Panc1 (cell line): ENCODE data around the gene NFU1. TPM values are rescaled to one million over a fixed set of nuclear protein-coding genes. Genes with fewer than 3 reads are reported as not detected.

Experiments used
- ATAC-seq: fragments of 200-7000 bp; cut with Tn5 transposase; 2 replicates; pipeline ENCODE4 v1.9.1; 2020; ENCODE audit warnings: mild to moderate bottlenecking, moderate library complexity
- BruUV-seq: library from RNA; stranded (reverse); fragments of 400-500 nt; replicated peaks from 2 replicates; lab custom pipeline; 2021; lab: Mats Ljungman, UMichigan
- CTCF ChIA-PET: fragments of 300-600 bp; sonication (Branson Sonifier 250); formaldehyde crosslinking; loops from one replicate; lab custom pipeline; 2022; ENCODE audit warnings: antibody characterized with exemption; lab: Charles Lee
- POLR2A ChIA-PET: fragments of 300-600 bp; sonication (Branson Sonifier 250); formaldehyde crosslinking; loops from one replicate; lab custom pipeline; 2022; ENCODE audit warnings: antibody characterized with exemption; lab: Charles Lee
- DNase-seq: peaks from one replicate; pipeline ENCODE4 v3.0.0-alpha.2; 2010; ENCODE audit warnings: low read depth, low spot score
- H3K27ac ChIP-seq: 2 replicates; pipeline ENCODE4 v1.5.1; 2011; ENCODE audit warnings: mild to moderate bottlenecking, low read length, inconsistent platforms
- H3K27me3 ChIP-seq: fragments of 200-500 bp; sonication (Bioruptor generic); 2 replicates; pipeline ENCODE4 v1.6.0; 2014; ENCODE audit warnings: low read length, inconsistent platforms; ENCODE audit not compliant: control insufficient read depth, insufficient read depth
- H3K36me3 ChIP-seq: fragments of 200-500 bp; sonication (Bioruptor generic); 2 replicates; pipeline ENCODE4 v1.5.1; 2014; ENCODE audit warnings: inconsistent platforms, mild to moderate bottlenecking, low read length, moderate library complexity; ENCODE audit not compliant: control insufficient read depth, insufficient read depth
- H3K4me1 ChIP-seq: 2 replicates; pipeline ENCODE4 v1.5.1; 2011; ENCODE audit warnings: inconsistent platforms, mild to moderate bottlenecking, low read length, moderate library complexity; ENCODE audit not compliant: control insufficient read depth, insufficient read depth
- H3K4me3 ChIP-seq, 2 experiments: 2 replicates each; pipeline ENCODE4 v1.5.1; 2011 to 2012; ENCODE audit warnings: low read depth in 2 of 2, low read length in 2 of 2, mild to moderate bottlenecking in 2 of 2, inconsistent platforms in 1 of 2, moderate library complexity in 1 of 2
- H3K9me3 ChIP-seq: fragments of 200-500 bp; sonication (Bioruptor generic); 2 replicates; pipeline ENCODE4 v1.5.1; 2014; ENCODE audit warnings: low read depth, mild to moderate bottlenecking, inconsistent platforms, low read length, moderate library complexity; ENCODE audit not compliant: control insufficient read depth, insufficient read depth
- POLR2AphosphoS5 ChIP-seq: IDR thresholded peaks from 2 replicates; pipeline ENCODE4 v1.6.1; 2012; ENCODE audit warnings: mild to moderate bottlenecking, low read depth, low read length, moderate library complexity
- SIN3A ChIP-seq: IDR thresholded peaks from 2 replicates; pipeline ENCODE4 v1.6.1; 2012; ENCODE audit warnings: low read depth, mild to moderate bottlenecking, low read length, moderate library complexity, borderline replicate concordance; ENCODE audit not compliant: insufficient read depth
- TCF7L2 ChIP-seq: IDR thresholded peaks from 2 replicates; pipeline ENCODE4 v1.6.1; 2011; ENCODE audit warnings: mild to moderate bottlenecking, low read depth, low read length, inconsistent platforms
- in situ Hi-C: cut with HindIII; loops from 2 replicates; pipeline ENCODE4 v1.10.0; 2016; ENCODE audit warnings: low sequenced_read_pairs, low pct_unique_long_range_greater_than_20kb
- intact Hi-C: fragments of 100-400 bp; cut with micrococcal nuclease; formaldehyde crosslinking; loops from one replicate; pipeline ENCODE4 v1.10.0; 2022; ENCODE audit not compliant: unreplicated experiment
- total RNA-seq: library from RNA; stranded (reverse); gene quantifications from one replicate; pipeline ENCODE4 v1.2.1, GENCODE V29; 2021; ENCODE audit not compliant: unreplicated experiment
- TF ChIP-seq, protein P1 (sequence below), 2 experiments: IDR thresholded peaks; 2 replicates each; pipeline ENCODE4 v1.6.1; 2011 to 2012; ENCODE audit warnings: low read depth in 2 of 2, control low read depth in 1 of 2, low read length in 1 of 2, mild to moderate bottlenecking in 1 of 2, moderate library complexity in 1 of 2; ENCODE audit not compliant: insufficient read depth in 1 of 2
- TF ChIP-seq, protein P2 (sequence below): fragments of 450-650 bp; IDR thresholded peaks from 2 replicates; pipeline ENCODE4 v1.5.1; 2017; ENCODE audit warnings: mild to moderate bottlenecking

NFU1 gene
- total RNA-seq, 1 experiment from 2014 or later: 42.9 TPM

DNA sequence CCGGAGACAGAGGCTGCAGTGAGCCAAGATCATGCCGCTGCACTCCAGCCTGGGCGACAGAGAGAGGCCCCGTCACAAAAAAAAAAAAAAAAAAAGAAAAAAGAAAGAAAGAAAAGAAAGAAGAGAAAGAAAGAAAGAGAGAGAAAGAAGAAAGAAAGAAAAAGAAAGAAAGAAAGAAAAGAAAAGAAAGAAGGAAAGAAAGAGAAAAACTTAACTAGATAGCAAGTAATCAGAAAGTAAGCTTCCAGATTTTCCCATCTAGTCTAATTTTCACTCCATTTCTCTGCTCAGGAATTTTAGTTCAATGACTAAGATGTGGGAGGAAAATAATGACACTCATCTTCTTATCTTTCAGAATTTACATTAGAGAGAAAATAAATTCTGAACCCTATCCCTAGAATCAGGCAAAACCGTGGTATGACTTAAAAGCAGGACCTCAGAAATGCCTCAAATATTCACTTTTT is 52.6 kb downstream of the NFU1 start:
- Histone ChIP-seq H3K27ac (peak overlapping the region; percentile 94), H3K27me3 (no peaks in the 10 kb centered on the region), H3K4me3 (peak overlapping the region; percentile 53 to 94; a peak in 3 of 4 replicates), H3K9me3 (no peaks in the 10 kb centered on the region), H3K36me3 (no peaks in the 10 kb centered on the region), H3K4me1 (peaks cover 10% of the 10 kb centered on the region)
- no TSS peak for BruUV-seq
- TF ChIP-seq, protein P1, sequence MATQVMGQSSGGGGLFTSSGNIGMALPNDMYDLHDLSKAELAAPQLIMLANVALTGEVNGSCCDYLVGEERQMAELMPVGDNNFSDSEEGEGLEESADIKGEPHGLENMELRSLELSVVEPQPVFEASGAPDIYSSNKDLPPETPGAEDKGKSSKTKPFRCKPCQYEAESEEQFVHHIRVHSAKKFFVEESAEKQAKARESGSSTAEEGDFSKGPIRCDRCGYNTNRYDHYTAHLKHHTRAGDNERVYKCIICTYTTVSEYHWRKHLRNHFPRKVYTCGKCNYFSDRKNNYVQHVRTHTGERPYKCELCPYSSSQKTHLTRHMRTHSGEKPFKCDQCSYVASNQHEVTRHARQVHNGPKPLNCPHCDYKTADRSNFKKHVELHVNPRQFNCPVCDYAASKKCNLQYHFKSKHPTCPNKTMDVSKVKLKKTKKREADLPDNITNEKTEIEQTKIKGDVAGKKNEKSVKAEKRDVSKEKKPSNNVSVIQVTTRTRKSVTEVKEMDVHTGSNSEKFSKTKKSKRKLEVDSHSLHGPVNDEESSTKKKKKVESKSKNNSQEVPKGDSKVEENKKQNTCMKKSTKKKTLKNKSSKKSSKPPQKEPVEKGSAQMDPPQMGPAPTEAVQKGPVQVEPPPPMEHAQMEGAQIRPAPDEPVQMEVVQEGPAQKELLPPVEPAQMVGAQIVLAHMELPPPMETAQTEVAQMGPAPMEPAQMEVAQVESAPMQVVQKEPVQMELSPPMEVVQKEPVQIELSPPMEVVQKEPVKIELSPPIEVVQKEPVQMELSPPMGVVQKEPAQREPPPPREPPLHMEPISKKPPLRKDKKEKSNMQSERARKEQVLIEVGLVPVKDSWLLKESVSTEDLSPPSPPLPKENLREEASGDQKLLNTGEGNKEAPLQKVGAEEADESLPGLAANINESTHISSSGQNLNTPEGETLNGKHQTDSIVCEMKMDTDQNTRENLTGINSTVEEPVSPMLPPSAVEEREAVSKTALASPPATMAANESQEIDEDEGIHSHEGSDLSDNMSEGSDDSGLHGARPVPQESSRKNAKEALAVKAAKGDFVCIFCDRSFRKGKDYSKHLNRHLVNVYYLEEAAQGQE (IDR thresholded peaks at IDR 0.05; ENCODE audit: insufficient read depth in 1 of 2, low read depth in 2 of 2, low read length in 1 of 2): no peak
- TF ChIP-seq TCF7L2 (no peak), POLR2AphosphoS5 (no peak), SIN3A (no peak)
- TF ChIP-seq, protein P2, sequence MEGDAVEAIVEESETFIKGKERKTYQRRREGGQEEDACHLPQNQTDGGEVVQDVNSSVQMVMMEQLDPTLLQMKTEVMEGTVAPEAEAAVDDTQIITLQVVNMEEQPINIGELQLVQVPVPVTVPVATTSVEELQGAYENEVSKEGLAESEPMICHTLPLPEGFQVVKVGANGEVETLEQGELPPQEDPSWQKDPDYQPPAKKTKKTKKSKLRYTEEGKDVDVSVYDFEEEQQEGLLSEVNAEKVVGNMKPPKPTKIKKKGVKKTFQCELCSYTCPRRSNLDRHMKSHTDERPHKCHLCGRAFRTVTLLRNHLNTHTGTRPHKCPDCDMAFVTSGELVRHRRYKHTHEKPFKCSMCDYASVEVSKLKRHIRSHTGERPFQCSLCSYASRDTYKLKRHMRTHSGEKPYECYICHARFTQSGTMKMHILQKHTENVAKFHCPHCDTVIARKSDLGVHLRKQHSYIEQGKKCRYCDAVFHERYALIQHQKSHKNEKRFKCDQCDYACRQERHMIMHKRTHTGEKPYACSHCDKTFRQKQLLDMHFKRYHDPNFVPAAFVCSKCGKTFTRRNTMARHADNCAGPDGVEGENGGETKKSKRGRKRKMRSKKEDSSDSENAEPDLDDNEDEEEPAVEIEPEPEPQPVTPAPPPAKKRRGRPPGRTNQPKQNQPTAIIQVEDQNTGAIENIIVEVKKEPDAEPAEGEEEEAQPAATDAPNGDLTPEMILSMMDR: no peak
- CTCF ChIA-PET: interaction anchor here (1.8 kb wide), 1 partner anchor 9 kb away, joined by 6 read pairs; no protein-coding TSS in a partner anchor
- DNase-seq (no peak), ATAC-seq (no peak)
- intact Hi-C loops (no loop called here), in situ Hi-C loops (no loop called here)
- POLR2A ChIA-PET: interaction anchor here (0.7 kb wide), 3 partner anchors 33 to 655 kb away, joined by 3 to 10 read pairs (median 5); no protein-coding TSS in a partner anchor

DNA sequence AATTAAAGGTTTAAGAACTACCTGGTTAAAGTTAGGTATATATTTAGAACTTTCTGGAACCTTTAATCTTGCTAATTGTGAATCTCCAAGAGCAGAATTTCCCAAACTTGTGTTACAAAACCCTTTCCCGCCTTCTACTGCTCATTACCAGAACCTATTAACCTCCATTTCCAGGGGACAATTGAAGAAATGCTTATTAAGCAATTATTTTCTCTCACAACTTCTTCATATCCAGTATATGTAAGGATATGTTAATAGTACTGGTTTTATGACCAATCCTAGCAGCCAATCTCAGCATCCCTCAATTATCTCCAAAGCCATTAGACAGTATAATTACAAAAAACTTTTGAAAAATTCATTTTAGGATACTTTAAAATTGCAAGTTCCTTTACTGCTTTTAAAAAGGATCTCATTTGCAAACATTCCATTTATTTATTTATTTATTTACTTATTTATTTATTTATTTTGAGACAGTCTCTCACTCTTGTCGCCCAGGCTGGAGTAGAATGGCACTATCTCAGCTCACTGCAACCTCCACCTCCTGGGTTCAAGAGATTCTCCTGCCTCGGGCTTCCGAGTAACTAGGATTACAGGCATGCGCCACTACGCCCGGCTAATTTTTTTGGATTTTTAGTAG is 53.9 kb downstream of the NFU1 start:
- Histone ChIP-seq H3K9me3 (no peaks in the 10 kb centered on the region), H3K4me3 (no peak overlapping the region), H3K27ac (no peak overlapping the region), H3K36me3 (no peaks in the 10 kb centered on the region), H3K27me3 (no peaks in the 10 kb centered on the region), H3K4me1 (peaks cover 10% of the 10 kb centered on the region)
- POLR2A ChIA-PET: no interaction called here
- no peak for ATAC-seq
- no peak for DNase-seq
- in situ Hi-C loops: no loop called here
- intact Hi-C loops: no loop called here
- CTCF ChIA-PET: no interaction called here
- no peak for TF ChIP-seq SIN3A
- no peak for TF ChIP-seq POLR2AphosphoS5
- no peak for TF ChIP-seq TCF7L2
- TF ChIP-seq, protein P1 (IDR thresholded peaks at IDR 0.05; ENCODE audit: insufficient read depth in 1 of 2, low read depth in 2 of 2, low read length in 1 of 2): no peak
- TF ChIP-seq, protein P2: no peak
- TSS peak; percentile 11 for BruUV-seq
